ENCODE results near the gene GFY. TPM values are rescaled to one million over a fixed set of nuclear protein-coding genes. Genes with fewer than 3 reads are reported as not detected.

The GFY gene
- total and polyA plus RNA-seq, 2 donors (not counting 1 experiment from before 2014, with no cell fraction given), result not detected

- H3K36me3 ChIP-seq (replicated peaks in 1 of 2; ENCODE audit: control extremely low read depth in 1 of 2, control insufficient read depth in 1 of 2, extremely low read depth in 1 of 2, insufficient read depth in 2 of 2, low read length in 1 of 2), result no peaks in the 10 kb centered on the region
- ATAC-seq (ENCODE audit: low read depth), result no peak
- no peak for DNase-seq
- no peak overlapping the region for H3K27ac ChIP-seq (ENCODE audit: low read length in 2 of 2)
- peaks cover 39 to 40% of the 10 kb centered on the region in 2 donors for H3K4me1 ChIP-seq (ENCODE audit: control insufficient read depth in 2 of 2, insufficient read depth in 2 of 2, low read length in 2 of 2)
- H3K9me3 Mint-ChIP-seq (ENCODE audit: insufficient read depth), result no peaks in the 10 kb centered on the region
- intact Hi-C loops (cut with micrococcal nuclease), result no loop called here
- ChIA-PET CTCF (interaction anchor here (0.5 to 1.5 kb wide), 4 partner anchors 9 to 44 kb away, joined by 3 to 5 read pairs (median 3); partner anchors contain the start of genes GFY and PIH1D1), POLR2A (interaction anchor here (0.5 to 1.0 kb wide), 3 partner anchors 109 to 360 kb away, joined by 3 to 8 read pairs (median 4); no protein-coding TSS in a partner anchor)
- no peak overlapping the region for H3K4me2 ChIP-seq (replicated peaks; ENCODE audit: low read depth, low read length, poor library complexity, severe bottlenecking)
- no peaks in the 10 kb centered on the region for H4K20me1 ChIP-seq (ENCODE audit: control insufficient read depth, insufficient read depth, low read length, poor library complexity, severe bottlenecking)
- peaks cover 79% of the 10 kb centered on the region for H3K27me3 Mint-ChIP-seq
- H3K9me3 ChIP-seq (ENCODE audit: control extremely low read depth in 1 of 3, control insufficient read depth in 2 of 3, insufficient read depth in 1 of 3, low read length in 2 of 3), result peaks cover 0 to 55% (median 4%) of the 10 kb centered on the region in 3 donors
- H3K4me1 Mint-ChIP-seq, result peaks cover 42% of the 10 kb centered on the region
- no peak overlapping the region for H3K9ac ChIP-seq (ENCODE audit: low read length)
- no peak overlapping the region for H3K4me3 ChIP-seq (ENCODE audit: control extremely low read depth in 1 of 5, extremely low read depth in 1 of 5, insufficient read depth in 1 of 5, low read depth in 2 of 5, low read length in 4 of 5)
- no peak overlapping the region for H3K4me3 Mint-ChIP-seq
- no peak overlapping the region for H2AFZ ChIP-seq (ENCODE audit: insufficient read depth, low read depth, low read length, poor library complexity, severe bottlenecking)
- TF ChIP-seq EZH2 (IDR thresholded peaks at IDR 0.05; ENCODE audit: borderline replicate concordance, insufficient read depth, low read depth, low read length, poor library complexity, severe bottlenecking), result no peak
- no peak for TF ChIP-seq CTCF (IDR thresholded peaks at IDR 0.05)
- no peak overlapping the region for H3K27ac Mint-ChIP-seq
- 97% methylated on average over 8 of the region's 10 CpGs for WGBS (ENCODE audit: insufficient coverage)
- peaks cover 2 to 98% (median 71%) of the 10 kb centered on the region in 4 experiments for H3K27me3 ChIP-seq (replicated peaks in 1 of 4; ENCODE audit: control extremely low read depth in 1 of 4, control insufficient read depth in 3 of 4, insufficient read depth in 4 of 4, low read length in 3 of 4)
- H3K79me2 ChIP-seq (ENCODE audit: control insufficient read depth, insufficient read depth, low read length), result no peaks in the 10 kb centered on the region
Measured at GRCh38 chr19:49435670-49436069, 10.5 kb downstream of the GFY start.

GRCh38 chr19:49436381-49437017, 11.3 kb downstream of the GFY start:
- Mint-ChIP-seq H3K4me3 (no peak overlapping the region), H3K9me3 (ENCODE audit: insufficient read depth) (no peaks in the 10 kb centered on the region), H3K4me1 (peaks cover 42% of the 10 kb centered on the region), H3K27me3 (peaks cover 81% of the 10 kb centered on the region), H3K27ac (no peak overlapping the region)
- Histone ChIP-seq H3K9me3 (ENCODE audit: control extremely low read depth in 1 of 3, control insufficient read depth in 2 of 3, insufficient read depth in 1 of 3, low read length in 2 of 3) (peaks cover 0 to 52% (median 4%) of the 10 kb centered on the region in 3 donors), H3K4me1 (ENCODE audit: control insufficient read depth in 2 of 2, insufficient read depth in 2 of 2, low read length in 2 of 2) (peaks cover 43 to 44% of the 10 kb centered on the region in 2 donors), H3K4me3 (ENCODE audit: control extremely low read depth in 1 of 5, extremely low read depth in 1 of 5, insufficient read depth in 1 of 5, low read depth in 2 of 5, low read length in 4 of 5) (no peak overlapping the region), H3K4me2 (replicated peaks; ENCODE audit: low read depth, low read length, poor library complexity, severe bottlenecking) (peak overlapping the region; percentile 24), H3K79me2 (ENCODE audit: control insufficient read depth, insufficient read depth, low read length) (no peaks in the 10 kb centered on the region), H3K27me3 (replicated peaks in 1 of 4; ENCODE audit: control extremely low read depth in 1 of 4, control insufficient read depth in 3 of 4, insufficient read depth in 4 of 4, low read length in 3 of 4) (peaks cover 2 to 97% (median 70%) of the 10 kb centered on the region in 4 experiments), H4K20me1 (ENCODE audit: control insufficient read depth, insufficient read depth, low read length, poor library complexity, severe bottlenecking) (no peaks in the 10 kb centered on the region), H3K36me3 (replicated peaks in 1 of 2; ENCODE audit: control extremely low read depth in 1 of 2, control insufficient read depth in 1 of 2, extremely low read depth in 1 of 2, insufficient read depth in 2 of 2, low read length in 1 of 2) (no peaks in the 10 kb centered on the region), H3K27ac (ENCODE audit: low read length in 2 of 2) (no peak overlapping the region), H3K9ac (ENCODE audit: low read length) (no peak overlapping the region), H2AFZ (ENCODE audit: insufficient read depth, low read depth, low read length, poor library complexity, severe bottlenecking) (no peak overlapping the region)
- CTCF ChIA-PET, result interaction anchor here (1.2 to 1.5 kb wide), 3 partner anchors 11 to 45 kb away, joined by 3 to 5 read pairs (median 3); partner anchors contain the start of genes GFY and PIH1D1
- no peak for TF ChIP-seq CTCF (IDR thresholded peaks at IDR 0.05)
- DNase-seq, result peak; percentile 73
- ATAC-seq (ENCODE audit: low read depth), result peak; percentile 32
- POLR2A ChIA-PET, result interaction anchor here (1.0 kb wide), 1 partner anchor 110 kb away, joined by 3 read pairs; no protein-coding TSS in a partner anchor
- intact Hi-C loops (cut with micrococcal nuclease), result no loop called here
- WGBS (ENCODE audit: insufficient coverage), result 19% methylated on average over 40 of the region's 42 CpGs

Data from B cell (primary cell).